ENCODE measurements around the gene ANKRD44.
A peak's percentile ranks its signal among the peaks of the same experiment; 100 is the strongest.

ANKRD44 gene

DNA sequence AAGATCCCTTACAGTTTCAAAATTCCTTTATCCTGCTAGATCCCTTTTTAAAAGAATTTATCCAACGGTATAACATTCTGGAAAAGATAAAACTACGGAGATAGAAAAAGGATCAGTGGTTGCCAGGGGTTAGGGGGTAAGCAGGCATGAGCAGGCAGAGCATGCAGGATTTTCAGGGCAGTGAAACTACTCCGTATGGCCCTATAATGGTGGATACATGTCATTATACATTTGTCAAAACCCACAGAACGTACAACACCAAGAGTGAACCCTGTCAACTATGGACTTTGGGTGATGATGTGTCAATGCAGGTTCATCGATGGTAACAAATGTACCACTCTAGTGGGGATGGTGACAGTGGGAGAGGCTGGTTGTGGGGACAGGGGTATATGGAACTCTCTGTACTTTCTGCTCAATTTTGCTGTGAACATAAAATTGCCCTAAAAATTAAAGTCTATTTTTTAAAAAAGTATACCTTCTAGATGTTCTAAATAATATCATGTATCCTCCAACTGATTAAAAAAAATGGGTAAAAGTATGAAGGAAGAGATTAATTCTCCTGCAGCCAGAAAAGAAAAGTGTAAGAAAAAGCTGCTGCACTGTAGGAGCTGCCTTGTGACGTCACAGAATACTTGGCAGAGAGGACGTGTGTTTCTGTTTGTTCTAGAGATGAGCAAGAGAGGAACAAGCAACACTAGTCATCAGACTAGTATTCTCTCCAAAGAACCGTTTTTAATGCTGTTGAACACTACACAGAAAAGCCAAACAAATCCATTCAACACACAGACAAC is 23.6 kb downstream of the ANKRD44 start:
- DNase-seq = peak; percentile 47

GRCh38 chr2:197285361-197285760 is 25.2 kb downstream of the ANKRD44 start:
- no peak for DNase-seq

GRCh38 chr2:197284956-197285355 is 25.6 kb downstream of the ANKRD44 start:
- DNase-seq = no peak

DNA sequence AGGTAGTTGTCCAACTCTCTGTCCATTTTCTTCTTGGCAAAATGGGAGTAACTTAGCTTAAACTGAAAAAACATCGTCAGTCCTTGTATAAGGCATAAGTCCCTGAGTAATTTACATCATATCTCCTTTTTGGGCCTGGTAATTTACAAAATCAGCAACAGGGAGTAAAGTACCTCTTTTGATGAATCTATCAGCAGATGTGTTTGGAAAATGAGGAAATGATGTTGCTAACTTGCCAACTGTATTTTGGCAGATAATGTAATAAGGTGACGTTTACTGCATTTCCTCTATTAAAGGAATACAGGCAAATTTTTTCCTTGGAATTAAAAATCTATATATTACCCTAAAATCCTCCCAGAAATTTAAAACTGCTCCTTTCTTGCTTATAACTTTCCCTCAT is 29.2 kb downstream of the ANKRD44 start:
- no peak for DNase-seq

GRCh38 chr2:197280015-197280702 is 30.4 kb downstream of the ANKRD44 start:
- DNase-seq = peak; percentile 44

GRCh38 chr2:197278799-197279763 is 31.5 kb downstream of the ANKRD44 start:
- peak; percentile 66 for DNase-seq

- DNase-seq = no peak
Measured at GRCh38 chr2:197277794-197278193, 32.8 kb downstream of the ANKRD44 start.

DNA sequence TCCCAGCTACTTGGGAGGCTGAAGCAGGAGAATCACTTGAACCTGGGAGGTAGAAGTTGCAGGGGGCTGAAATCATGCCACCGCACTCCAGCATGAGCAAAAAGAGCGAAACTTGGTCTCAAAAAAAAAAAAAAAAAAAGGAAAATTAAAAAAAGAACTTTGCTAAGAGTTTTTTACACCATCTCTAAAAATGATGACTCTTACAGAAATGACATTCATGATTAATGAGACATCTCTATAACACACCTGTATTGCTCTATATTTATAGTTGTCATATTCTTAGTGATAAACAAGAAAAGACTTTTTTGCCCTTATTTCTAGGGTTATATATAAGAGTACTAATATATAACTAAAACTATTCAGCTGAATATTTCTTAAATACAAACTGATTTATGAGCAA is 34.4 kb downstream of the ANKRD44 start:
- no peak for DNase-seq

DNA sequence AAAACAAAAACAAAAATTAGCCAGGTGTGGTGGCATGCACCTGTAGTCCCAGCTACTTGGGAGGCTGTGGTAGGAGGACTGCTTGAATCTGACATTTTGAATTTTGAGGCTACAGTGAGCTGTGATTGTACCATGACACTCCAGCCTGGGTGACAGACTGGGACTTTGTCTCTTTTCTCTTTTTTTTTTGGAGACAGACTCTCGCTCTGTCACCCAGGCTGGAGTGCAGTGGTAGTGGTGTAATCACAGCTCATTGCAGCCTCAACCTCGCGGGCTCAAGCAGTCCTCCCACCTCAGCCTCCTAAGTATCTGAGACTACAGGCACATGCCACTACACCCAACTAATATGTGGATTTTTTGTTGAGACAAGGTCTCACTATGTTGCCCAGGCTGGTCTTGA is 35.6 kb downstream of the ANKRD44 start:
- DNase-seq = no peak

- no peak for DNase-seq
Measured at GRCh38 chr2:197274349-197274748, 36.2 kb downstream of the ANKRD44 start.

DNA sequence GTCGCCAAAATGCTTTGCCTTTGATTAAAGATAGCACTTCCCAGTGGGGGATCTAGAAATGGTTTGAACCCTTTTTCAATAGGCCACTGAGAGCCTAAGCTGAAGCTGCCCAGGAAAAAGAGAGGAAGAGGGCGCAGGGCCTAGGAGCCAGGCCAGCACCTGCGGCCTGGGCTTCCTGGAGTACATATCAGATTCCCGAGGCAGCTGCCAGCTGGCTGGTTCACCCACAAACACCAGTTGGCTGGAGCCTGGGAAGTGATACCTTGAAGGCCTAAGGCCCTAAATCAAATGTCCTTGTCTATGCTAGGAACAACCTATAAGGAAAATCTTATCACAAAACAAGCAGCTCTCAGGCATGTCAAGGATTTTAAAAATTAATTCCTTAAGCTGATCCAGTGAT is 37.1 kb downstream of the ANKRD44 start:
- DNase-seq = peak; percentile 53

DNA sequence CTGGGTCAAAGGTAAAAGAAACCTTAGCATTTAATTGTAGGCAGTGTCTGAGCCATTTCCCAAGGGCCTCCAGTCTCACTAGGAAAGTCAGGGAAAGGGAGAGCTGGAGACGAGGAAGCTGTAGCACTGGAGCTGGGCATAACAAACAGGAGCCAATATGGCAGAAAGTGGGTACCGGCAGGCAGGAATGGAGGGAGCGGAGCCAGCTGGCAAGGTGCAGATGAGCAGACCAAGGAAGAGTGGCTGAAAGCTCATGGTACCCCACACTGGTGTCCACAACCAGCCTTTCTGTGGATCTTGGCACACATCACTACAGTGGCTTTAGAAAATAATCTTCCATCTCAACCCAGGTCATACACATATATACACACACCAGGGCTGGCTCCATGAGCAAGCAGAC is 40.0 kb downstream of the ANKRD44 start:
- DNase-seq = no peak

DNA sequence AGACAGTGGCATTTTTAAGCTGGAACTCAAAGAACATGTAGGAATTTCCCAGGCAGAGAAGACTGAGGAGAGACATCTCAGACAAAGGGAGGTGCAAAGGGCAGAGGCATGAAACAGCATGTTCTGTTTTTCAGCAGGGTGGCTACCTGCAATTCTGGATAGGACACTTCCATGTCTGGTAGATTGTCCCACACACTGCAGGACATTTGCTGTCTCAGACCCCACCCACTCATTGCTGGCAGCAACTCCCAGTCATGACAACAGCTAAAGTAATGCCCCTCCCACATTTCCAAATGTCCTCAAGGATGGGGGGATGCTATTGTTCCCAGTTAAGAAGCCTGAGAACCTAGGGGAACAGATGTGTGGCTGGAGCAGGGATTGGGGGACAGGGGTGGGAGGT is 40.8 kb downstream of the ANKRD44 start:
- no peak for DNase-seq

DNA sequence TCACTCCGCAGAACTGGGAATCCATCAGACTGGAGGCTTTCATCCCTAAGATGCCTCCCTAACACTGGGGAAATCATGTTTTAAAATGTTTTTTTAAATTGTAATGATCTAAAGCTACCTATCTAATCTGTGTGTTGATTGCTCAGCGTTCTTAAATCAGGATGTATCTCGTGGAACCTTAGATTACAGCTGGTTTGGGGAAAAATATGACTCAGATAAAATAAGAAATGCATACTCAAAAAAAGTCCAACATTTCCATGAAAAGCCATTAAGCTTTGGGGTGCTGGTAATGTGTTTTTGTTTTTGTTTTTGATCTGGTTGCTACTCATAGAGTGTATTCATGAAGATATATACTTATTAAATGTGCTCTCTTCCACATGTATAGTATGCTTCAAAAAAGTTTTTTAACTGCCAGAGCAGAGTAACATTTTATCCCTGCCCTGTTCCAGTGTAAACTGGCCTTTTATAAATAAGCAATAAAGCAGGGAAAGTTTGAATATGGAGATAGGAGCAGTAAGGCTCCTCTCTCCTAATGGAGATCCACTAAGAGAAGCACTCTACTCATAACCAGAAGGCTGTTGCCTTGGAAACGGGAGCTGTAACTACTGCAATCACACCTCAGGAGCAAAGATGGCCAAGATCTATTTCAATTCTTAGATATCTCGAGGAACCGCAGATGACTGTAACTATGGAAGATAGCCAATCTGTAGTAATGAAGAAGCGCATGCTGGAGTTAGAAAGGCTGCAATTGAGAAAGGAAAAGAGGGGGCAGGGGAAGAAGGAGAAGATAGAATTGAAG is 41.6 kb downstream of the ANKRD44 start:
- no peak for DNase-seq

- DNase-seq = no peak
Measured at GRCh38 chr2:197266477-197266876, 44.1 kb downstream of the ANKRD44 start.

GRCh38 chr2:197265924-197266323 is 44.7 kb downstream of the ANKRD44 start:
- no peak for DNase-seq

- no peak for DNase-seq
Measured at GRCh38 chr2:197265036-197265435, 45.5 kb downstream of the ANKRD44 start.

- DNase-seq = no peak
Measured at GRCh38 chr2:197264332-197264731, 46.2 kb downstream of the ANKRD44 start.

- no peak for DNase-seq
Measured at GRCh38 chr2:197263077-197263476, 47.5 kb downstream of the ANKRD44 start.

DNA sequence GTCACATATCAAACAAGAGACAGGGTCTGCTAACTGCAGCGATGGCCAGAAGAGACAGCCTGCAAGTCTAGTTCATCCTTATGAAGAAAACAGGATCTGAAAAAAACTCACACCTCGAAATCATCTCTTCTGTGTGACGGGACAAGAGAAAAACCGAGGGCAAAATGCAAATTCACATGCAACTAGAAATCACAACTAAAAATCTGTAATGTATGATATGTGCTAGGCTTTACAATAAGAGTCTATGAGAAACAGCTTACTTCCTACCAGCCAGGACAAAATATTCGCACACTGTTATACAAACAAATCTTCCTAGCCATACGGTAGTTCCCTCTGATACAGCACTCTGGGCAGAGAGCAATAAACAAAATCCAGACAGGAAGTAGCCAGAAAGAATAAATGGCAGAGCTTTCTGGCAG is 48.8 kb downstream of the ANKRD44 start:
- DNase-seq = no peak

GRCh38 chr2:197259470-197259999 is 51.0 kb downstream of the ANKRD44 start:
- DNase-seq = no peak

DNA sequence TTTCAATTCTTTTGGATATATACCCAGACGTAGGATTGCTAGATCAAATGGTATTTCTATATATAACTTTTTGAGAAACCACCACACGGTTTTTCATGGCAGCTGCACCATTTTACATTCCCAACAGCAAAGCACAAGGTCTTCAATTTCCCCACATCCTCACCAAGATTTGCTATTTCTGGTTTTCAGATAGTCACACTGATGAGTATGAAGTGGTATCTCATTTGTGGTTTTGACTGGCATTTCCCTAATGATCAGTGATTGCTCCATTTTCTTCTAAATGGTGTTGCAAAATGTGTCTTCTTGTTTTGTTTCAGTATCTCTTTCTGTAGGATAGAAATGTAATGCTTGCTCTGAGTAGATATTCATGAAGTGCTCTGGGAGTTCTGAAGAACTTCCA is 52.0 kb downstream of the ANKRD44 start:
- no peak for DNase-seq
